NT2/D1 (cell line): ENCODE measurements around the gene BRICD5.

Source experiments
- YY1 ChIP-seq: IDR thresholded peaks from 2 replicates; pipeline ENCODE4 v1.6.1; 2011; ENCODE audit not compliant: insufficient read length, insufficient read depth
- ZNF274 ChIP-seq: IDR thresholded peaks from 2 replicates; pipeline ENCODE4 v1.6.1; 2011; ENCODE audit warnings: mild to moderate bottlenecking, low read depth, low read length

GRCh38 chr16:2242598-2242997 lies 31.9 kb upstream of the BRICD5 start:
- TF ChIP-seq ZNF274: no peak
- TF ChIP-seq YY1: no peak
